Sigmoid colon (tissue), 3 donors: Measurements from ENCODE around the gene EPAS1.

Experiments
- POLR2A ChIP-seq, 2 donors: fragments of 450-650 bp; IDR thresholded peaks; one replicate each; pipeline ENCODE4 v1.6.1; 2016; ENCODE audit warnings: antibody characterized with exemption in 2 of 2, mild to moderate bottlenecking in 2 of 2, moderate library complexity in 2 of 2
- TF ChIP-seq, protein P1 (sequence below), 4 experiments: fragments of 450-650 bp in 3 of 4; fragments of 200-600 bp in 1 of 4; IDR thresholded peaks; one replicate each; pipeline ENCODE4 v1.5.1; 2016 to 2019; ENCODE audit warnings: antibody characterized with exemption in 4 of 4, mild to moderate bottlenecking in 3 of 4, moderate library complexity in 2 of 4

DNA sequence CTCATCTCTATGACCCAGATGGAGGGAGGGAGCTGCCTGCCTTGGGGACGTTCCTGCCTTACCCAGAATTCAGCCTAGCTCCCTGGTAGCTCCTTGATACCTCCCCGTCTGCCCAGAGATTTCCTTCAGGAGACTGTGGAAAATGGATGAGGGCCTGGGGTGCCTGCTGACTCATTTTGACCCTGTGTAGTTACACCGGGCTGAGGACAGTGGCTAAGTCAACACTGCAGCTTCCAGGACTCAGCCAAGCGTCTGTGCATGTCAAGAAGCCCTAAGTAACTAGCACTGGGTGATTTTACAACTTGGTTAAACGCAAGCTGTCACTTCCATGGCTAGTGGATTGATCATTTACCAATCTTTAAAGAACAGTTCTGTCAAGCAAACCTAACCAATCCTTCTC, 23.3 kb upstream of the EPAS1 start:
- TF ChIP-seq, protein P1, sequence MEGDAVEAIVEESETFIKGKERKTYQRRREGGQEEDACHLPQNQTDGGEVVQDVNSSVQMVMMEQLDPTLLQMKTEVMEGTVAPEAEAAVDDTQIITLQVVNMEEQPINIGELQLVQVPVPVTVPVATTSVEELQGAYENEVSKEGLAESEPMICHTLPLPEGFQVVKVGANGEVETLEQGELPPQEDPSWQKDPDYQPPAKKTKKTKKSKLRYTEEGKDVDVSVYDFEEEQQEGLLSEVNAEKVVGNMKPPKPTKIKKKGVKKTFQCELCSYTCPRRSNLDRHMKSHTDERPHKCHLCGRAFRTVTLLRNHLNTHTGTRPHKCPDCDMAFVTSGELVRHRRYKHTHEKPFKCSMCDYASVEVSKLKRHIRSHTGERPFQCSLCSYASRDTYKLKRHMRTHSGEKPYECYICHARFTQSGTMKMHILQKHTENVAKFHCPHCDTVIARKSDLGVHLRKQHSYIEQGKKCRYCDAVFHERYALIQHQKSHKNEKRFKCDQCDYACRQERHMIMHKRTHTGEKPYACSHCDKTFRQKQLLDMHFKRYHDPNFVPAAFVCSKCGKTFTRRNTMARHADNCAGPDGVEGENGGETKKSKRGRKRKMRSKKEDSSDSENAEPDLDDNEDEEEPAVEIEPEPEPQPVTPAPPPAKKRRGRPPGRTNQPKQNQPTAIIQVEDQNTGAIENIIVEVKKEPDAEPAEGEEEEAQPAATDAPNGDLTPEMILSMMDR (IDR thresholded peaks at IDR 0.05), result no peak
- TF ChIP-seq POLR2A (IDR thresholded peaks at IDR 0.05), result no peak
